Activated T-cell treated with anti-CD3 and anti-CD28 coated beads, Interleukin-2, amount 50 U/mL, for 4 hours (primary cell): ENCODE measurements around the gene SSBP4. TPM values are rescaled to one million over a fixed set of nuclear protein-coding genes. Genes with fewer than 3 reads are reported as not detected.

Experiments used
- ATAC-seq, 2 donors: fragments of 200-7000 bp; cut with Tn5 transposase; one replicate each; pipeline ENCODE4 v1.10.0; 2021
- DNase-seq: peaks from one replicate; pipeline ENCODE4 v3.0.0-alpha.2; 2020
- H3K27me3 Mint-ChIP-seq: one replicate; pipeline ENCODE4 v1.8.0; 2021; ENCODE audit warnings: low read depth, mixed read lengths
- H3K36me3 Mint-ChIP-seq: one replicate; pipeline ENCODE4 v1.8.0; 2022; ENCODE audit warnings: mixed read lengths; ENCODE audit not compliant: insufficient read depth
- H3K4me1 Mint-ChIP-seq: one replicate; pipeline ENCODE4 v1.8.0; 2021; ENCODE audit warnings: low read depth, mixed read lengths
- H3K4me3 Mint-ChIP-seq: one replicate; pipeline ENCODE4 v1.8.0; 2021; ENCODE audit warnings: mild to moderate bottlenecking, moderate library complexity, mixed read lengths
- H3K9me3 Mint-ChIP-seq: one replicate; pipeline ENCODE4 v1.8.0; 2021; ENCODE audit warnings: mixed read lengths
- total RNA-seq, 3 donors: library from RNA; stranded (reverse); gene quantifications; one replicate each; pipeline ENCODE4 v1.2.1, GENCODE V29; 2021

The SSBP4 gene
- total RNA-seq, 3 donors from 2014 or later = 119 to 155 (median 135) TPM

DNA sequence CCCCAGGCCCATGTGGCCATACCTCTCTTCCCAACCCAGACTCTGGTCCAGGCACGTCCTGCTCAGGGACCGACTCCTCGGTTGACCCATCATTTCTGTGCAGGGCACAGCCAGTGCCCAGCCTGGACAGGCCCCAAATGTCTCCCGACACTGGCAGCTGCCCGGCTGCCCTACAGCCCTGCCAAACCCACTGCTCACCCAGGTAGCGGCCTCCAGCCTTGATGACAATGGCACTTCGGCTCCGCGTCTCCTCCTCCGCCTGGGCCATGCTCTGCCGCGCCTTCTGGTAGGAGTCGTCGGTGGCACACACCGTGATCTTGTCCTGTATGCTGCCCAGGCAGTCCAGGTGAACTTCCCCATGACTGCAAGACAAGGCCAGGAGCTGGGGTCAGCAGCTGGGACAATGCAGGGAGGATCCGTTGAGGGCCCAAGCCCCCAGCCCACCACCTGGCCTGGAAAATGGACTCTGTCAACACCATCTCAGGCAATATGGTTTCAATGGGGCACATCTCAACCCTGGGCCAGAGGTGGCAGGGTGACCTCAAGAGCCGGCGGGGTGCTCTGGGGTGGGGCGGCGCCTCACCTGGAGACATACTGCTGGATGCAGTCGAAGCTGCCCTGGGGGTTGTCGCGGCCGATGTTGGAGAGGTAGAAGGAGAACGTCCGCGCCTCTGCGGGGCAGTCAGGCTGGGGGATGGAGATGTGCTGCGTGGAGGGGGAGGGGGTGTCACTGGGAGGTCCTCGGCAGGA is 46.2 kb downstream of the SSBP4 start:
- Mint-ChIP-seq H3K9me3 (no peaks in the 10 kb centered on the region), H3K4me3 (no peak overlapping the region), H3K27me3 (no peaks in the 10 kb centered on the region), H3K36me3 (peaks cover 9% of the 10 kb centered on the region), H3K4me1 (peaks cover 13% of the 10 kb centered on the region)
- no peak for ATAC-seq
- no peak for DNase-seq

- ATAC-seq (no peak), DNase-seq (no peak)
- H3K4me3 Mint-ChIP-seq = no peak overlapping the region
- H3K4me1 Mint-ChIP-seq = peaks cover 13% of the 10 kb centered on the region
- H3K36me3 Mint-ChIP-seq = peaks cover 9% of the 10 kb centered on the region
- H3K27me3 Mint-ChIP-seq = no peaks in the 10 kb centered on the region
- no peaks in the 10 kb centered on the region for H3K9me3 Mint-ChIP-seq
Measured at GRCh38 chr19:18465964-18466339, 46.8 kb downstream of the SSBP4 start.

GRCh38 chr19:18466354-18466753 is 47.2 kb downstream of the SSBP4 start:
- DNase-seq (no peak), ATAC-seq (no peak)
- H3K36me3 Mint-ChIP-seq = peaks cover 9% of the 10 kb centered on the region
- H3K4me3 Mint-ChIP-seq = no peak overlapping the region
- H3K4me1 Mint-ChIP-seq = peaks cover 13% of the 10 kb centered on the region
- no peaks in the 10 kb centered on the region for H3K27me3 Mint-ChIP-seq
- H3K9me3 Mint-ChIP-seq = no peaks in the 10 kb centered on the region

DNA sequence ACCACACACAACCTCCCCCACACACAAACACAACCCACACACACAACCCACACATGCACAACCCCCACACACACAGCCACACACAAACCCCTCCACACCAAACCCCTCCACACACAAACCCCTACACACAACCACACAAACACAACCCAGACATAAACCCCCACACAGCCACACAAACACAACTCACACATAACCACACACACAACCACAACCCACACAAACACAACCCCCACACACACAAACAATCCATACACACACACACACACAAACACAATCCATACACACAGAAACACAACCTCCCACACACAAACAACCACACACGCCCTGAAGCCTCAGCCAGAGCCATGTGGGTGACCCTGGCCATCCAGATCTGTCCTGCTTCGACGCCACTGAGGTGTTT is 48.8 kb downstream of the SSBP4 start:
- ATAC-seq (no peak), DNase-seq (no peak)
- Mint-ChIP-seq H3K9me3 (no peaks in the 10 kb centered on the region), H3K27me3 (no peaks in the 10 kb centered on the region), H3K36me3 (peaks cover 4% of the 10 kb centered on the region), H3K4me3 (no peak overlapping the region), H3K4me1 (peaks cover 9% of the 10 kb centered on the region)

- DNase-seq (no peak), ATAC-seq (no peak)
- H3K36me3 Mint-ChIP-seq = peaks cover 3% of the 10 kb centered on the region
- no peaks in the 10 kb centered on the region for H3K9me3 Mint-ChIP-seq
- no peak overlapping the region for H3K4me3 Mint-ChIP-seq
- H3K27me3 Mint-ChIP-seq = no peaks in the 10 kb centered on the region
- peaks cover 11% of the 10 kb centered on the region for H3K4me1 Mint-ChIP-seq
Measured at GRCh38 chr19:18468517-18468916, 49.3 kb downstream of the SSBP4 start.

DNA sequence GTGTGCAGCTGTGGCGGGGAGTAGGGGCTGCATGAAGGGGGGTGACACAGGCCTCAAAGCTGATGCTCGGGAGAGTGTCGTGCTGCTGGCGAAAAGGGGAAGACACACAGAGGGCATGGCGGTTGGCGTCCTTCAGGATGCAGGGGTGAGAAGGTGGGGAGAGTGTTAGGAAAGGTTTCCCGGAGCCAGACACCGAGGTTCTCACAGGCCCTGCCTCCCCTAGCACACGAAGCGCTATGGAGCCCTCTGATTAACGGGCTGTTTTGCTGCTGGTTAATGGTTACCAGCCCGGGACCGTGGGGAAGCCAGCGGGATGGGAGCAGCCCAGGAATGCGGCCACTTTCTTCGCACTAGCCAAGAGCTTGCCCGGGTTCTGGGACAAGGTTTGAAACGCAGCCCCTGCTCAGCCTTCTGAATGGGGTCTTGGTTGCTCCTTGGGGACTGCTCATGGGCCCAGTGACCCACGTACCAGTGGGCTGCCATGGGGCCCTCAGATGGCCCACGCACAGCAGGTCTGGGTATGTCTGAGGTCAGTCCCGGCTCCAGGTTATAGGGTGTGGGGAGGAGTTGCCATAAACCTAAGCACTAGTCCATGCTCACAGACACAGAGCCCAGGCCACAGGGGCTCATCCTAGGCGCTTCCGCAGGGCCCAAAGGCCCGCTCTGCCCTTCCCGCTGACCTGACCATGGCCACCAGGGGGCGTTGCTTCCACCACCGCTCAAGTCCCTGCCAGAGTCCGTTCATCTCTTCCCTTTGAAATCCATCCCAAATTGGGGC is 50.1 kb downstream of the SSBP4 start:
- H3K4me1 Mint-ChIP-seq = peaks cover 17% of the 10 kb centered on the region
- H3K36me3 Mint-ChIP-seq = peaks cover 3% of the 10 kb centered on the region
- no peak overlapping the region for H3K4me3 Mint-ChIP-seq
- no peaks in the 10 kb centered on the region for H3K9me3 Mint-ChIP-seq
- no peaks in the 10 kb centered on the region for H3K27me3 Mint-ChIP-seq
- ATAC-seq = peak; percentile 59 to 70
- peak; percentile 61 for DNase-seq

DNA sequence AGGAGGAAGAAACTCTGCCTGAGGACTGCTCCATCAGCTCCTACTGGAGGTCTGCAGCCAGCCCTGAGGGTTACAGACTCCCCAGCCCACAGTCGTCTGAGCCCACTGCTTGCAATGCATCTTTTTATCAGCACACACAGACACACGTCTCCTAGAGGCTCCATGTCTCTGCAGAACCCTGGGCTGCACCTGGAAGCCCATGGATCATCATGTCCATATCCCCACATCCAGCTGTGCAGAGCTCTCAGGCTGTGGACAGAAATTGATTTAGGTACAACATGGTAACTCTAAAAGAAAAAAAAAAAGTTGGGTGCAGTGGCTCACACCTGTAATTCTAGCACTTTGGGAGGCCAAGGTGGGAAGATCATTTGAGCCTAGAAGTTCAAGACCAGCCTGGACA is 51.6 kb downstream of the SSBP4 start:
- Mint-ChIP-seq H3K36me3 (no peaks in the 10 kb centered on the region), H3K27me3 (no peaks in the 10 kb centered on the region), H3K9me3 (no peaks in the 10 kb centered on the region), H3K4me1 (peaks cover 31% of the 10 kb centered on the region), H3K4me3 (no peak overlapping the region)
- DNase-seq (no peak), ATAC-seq (no peak)

GRCh38 chr19:18473003-18473705 is 54.0 kb downstream of the SSBP4 start:
- peaks cover 48% of the 10 kb centered on the region for H3K4me1 Mint-ChIP-seq
- no peaks in the 10 kb centered on the region for H3K27me3 Mint-ChIP-seq

GRCh38 chr19:18473706-18474087 is 54.5 kb downstream of the SSBP4 start:
- ATAC-seq (no peak), DNase-seq (no peak)
- peaks cover 2% of the 10 kb centered on the region for H3K36me3 Mint-ChIP-seq
- H3K27me3 Mint-ChIP-seq = no peaks in the 10 kb centered on the region
- H3K4me3 Mint-ChIP-seq = no peak overlapping the region
- no peaks in the 10 kb centered on the region for H3K9me3 Mint-ChIP-seq
- peaks cover 53% of the 10 kb centered on the region for H3K4me1 Mint-ChIP-seq

More at GRCh38 chr19:18473003-18473705, 54.0 kb downstream of the SSBP4 start:
- no peaks in the 10 kb centered on the region for H3K9me3 Mint-ChIP-seq
- H3K4me3 Mint-ChIP-seq = no peak overlapping the region
- ATAC-seq (no peak), DNase-seq (no peak)
- H3K36me3 Mint-ChIP-seq = peaks cover 2% of the 10 kb centered on the region

GRCh38 chr19:18474366-18474887 is 55.2 kb downstream of the SSBP4 start:
- Mint-ChIP-seq H3K36me3 (peaks cover 2% of the 10 kb centered on the region), H3K4me1 (peaks cover 60% of the 10 kb centered on the region), H3K4me3 (no peak overlapping the region), H3K9me3 (no peaks in the 10 kb centered on the region), H3K27me3 (no peaks in the 10 kb centered on the region)
- ATAC-seq = no peak
- DNase-seq = no peak

DNA sequence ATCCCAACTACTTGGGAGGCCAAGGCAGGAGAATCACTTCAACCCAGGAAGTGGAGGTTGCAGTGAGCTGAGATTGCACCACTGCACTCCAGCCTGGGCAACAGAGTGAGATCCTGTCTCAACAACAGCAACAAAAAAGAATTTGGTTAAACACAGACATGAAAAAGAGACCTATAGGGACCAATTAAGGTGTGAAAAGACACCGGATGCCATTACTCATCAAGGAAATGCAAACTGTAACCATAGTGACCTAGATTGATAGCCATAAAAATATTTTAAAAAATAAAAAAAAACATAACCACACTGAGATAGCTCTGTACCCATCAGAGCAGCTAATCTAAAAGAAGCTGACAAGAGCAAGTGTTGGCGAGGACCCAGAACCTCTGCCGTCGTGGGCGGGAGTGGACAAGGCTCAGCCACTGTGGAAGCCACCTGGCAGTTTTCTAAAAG is 55.8 kb downstream of the SSBP4 start:
- no peak for ATAC-seq

GRCh38 chr19:18475762-18476331 is 56.6 kb downstream of the SSBP4 start:
- ATAC-seq (no peak), DNase-seq (no peak)
- Mint-ChIP-seq H3K36me3 (peaks cover 2% of the 10 kb centered on the region), H3K27me3 (no peaks in the 10 kb centered on the region), H3K4me1 (peaks cover 70% of the 10 kb centered on the region), H3K4me3 (no peak overlapping the region), H3K9me3 (no peaks in the 10 kb centered on the region)

More for the DNA sequence above, 55.8 kb downstream of the SSBP4 start:
- Mint-ChIP-seq H3K4me1 (peaks cover 62% of the 10 kb centered on the region), H3K4me3 (peak overlapping the region; percentile 20), H3K36me3 (peaks cover 2% of the 10 kb centered on the region), H3K27me3 (no peaks in the 10 kb centered on the region), H3K9me3 (no peaks in the 10 kb centered on the region)
- DNase-seq = no peak

DNA sequence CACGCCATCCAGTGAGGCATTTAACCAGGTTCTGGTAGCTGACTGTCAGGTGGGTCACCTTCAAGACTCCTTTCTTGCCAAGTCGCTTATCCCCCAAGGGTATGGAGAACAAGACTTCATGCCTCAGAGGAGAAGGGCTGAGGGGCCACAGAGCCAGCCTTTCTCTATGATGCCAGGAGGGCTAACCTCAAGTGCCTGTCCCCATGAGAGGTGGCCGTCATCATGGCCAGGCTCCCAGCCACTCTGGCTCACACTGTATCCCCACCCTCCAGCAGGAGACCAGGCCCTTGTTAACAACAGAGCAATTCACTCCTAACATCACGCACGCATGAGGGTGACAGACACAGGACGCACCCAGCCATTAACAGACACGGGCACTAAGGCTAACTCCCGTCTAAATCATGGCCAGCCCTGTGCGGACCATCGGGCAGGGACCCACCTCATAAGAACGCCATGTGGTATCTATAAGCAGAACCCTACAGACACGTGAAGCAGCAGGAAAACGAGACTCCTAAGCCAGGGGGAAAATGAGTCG is 57.4 kb downstream of the SSBP4 start:
- ATAC-seq (no peak), DNase-seq (no peak)
- peaks cover 77% of the 10 kb centered on the region for H3K4me1 Mint-ChIP-seq
- H3K27me3 Mint-ChIP-seq = no peaks in the 10 kb centered on the region
- no peak overlapping the region for H3K4me3 Mint-ChIP-seq
- H3K9me3 Mint-ChIP-seq = no peaks in the 10 kb centered on the region
- H3K36me3 Mint-ChIP-seq = peaks cover 2% of the 10 kb centered on the region
